Mesothelial cell of epicardium (in vitro differentiated cells): ENCODE data around the gene MRPL4. TPM values are rescaled to one million over a fixed set of nuclear protein-coding genes. Genes with fewer than 3 reads are reported as not detected.
"Not testable (repeated sequence)": the region's sequence is repeated elsewhere in the genome, so short reads cannot be mapped to it uniquely, and the experiment has no call there.

ENCODE experiments used
- DNase-seq, 2 experiments: peaks; one replicate each; pipeline ENCODE4 v3.0.0; 2021; ENCODE audit warnings: low spot score in 2 of 2; ENCODE audit not compliant: unreplicated experiment in 2 of 2
- H3K27ac Mint-ChIP-seq: 2 replicates; pipeline ENCODE4 v1.8.0; 2021; ENCODE audit warnings: mixed read lengths
- H3K27me3 Mint-ChIP-seq: 2 replicates; pipeline ENCODE4 v1.8.0; 2021; ENCODE audit warnings: low read depth, mixed read lengths
- H3K36me3 Mint-ChIP-seq: 2 replicates; pipeline ENCODE4 v1.8.0; 2021; ENCODE audit warnings: mixed read lengths
- H3K4me1 Mint-ChIP-seq: 2 replicates; pipeline ENCODE4 v1.8.0; 2021; ENCODE audit warnings: mixed read lengths
- H3K4me3 Mint-ChIP-seq: 2 replicates; pipeline ENCODE4 v1.8.0; 2021; ENCODE audit warnings: mild to moderate bottlenecking, moderate library complexity, mixed read lengths
- H3K9me3 Mint-ChIP-seq: 2 replicates; pipeline ENCODE4 v1.8.0; 2021; ENCODE audit warnings: mixed read lengths
- total RNA-seq: library from RNA; stranded (reverse); gene quantifications from 3 replicates; pipeline ENCODE4 v1.2.1, GENCODE V29; 2021
- TF ChIP-seq, protein P1 (sequence below): fragments of 200-600 bp; sonication (generic); IDR thresholded peaks from one replicate; pipeline ENCODE4 v1.5.0; 2021; ENCODE audit warnings: antibody characterized with exemption; ENCODE audit not compliant: unreplicated experiment

MRPL4 gene
- total RNA-seq, 1 donor from 2014 or later: 54.1 TPM

- Mint-ChIP-seq H3K4me1 (peaks cover 17% of the 10 kb centered on the region), H3K27ac (peak within 1 kb of the TSS; percentile 93), H3K36me3 (no peaks in the 10 kb centered on the region), H3K9me3 (no peaks in the 10 kb centered on the region), H3K4me3 (peak within 1 kb of the TSS; percentile 86), H3K27me3 (no peaks in the 10 kb centered on the region)
- TF ChIP-seq, protein P1, sequence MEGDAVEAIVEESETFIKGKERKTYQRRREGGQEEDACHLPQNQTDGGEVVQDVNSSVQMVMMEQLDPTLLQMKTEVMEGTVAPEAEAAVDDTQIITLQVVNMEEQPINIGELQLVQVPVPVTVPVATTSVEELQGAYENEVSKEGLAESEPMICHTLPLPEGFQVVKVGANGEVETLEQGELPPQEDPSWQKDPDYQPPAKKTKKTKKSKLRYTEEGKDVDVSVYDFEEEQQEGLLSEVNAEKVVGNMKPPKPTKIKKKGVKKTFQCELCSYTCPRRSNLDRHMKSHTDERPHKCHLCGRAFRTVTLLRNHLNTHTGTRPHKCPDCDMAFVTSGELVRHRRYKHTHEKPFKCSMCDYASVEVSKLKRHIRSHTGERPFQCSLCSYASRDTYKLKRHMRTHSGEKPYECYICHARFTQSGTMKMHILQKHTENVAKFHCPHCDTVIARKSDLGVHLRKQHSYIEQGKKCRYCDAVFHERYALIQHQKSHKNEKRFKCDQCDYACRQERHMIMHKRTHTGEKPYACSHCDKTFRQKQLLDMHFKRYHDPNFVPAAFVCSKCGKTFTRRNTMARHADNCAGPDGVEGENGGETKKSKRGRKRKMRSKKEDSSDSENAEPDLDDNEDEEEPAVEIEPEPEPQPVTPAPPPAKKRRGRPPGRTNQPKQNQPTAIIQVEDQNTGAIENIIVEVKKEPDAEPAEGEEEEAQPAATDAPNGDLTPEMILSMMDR: no peak
- DNase-seq: peak; percentile 75 to 83
Observed at GRCh38 chr19:10230861-10231611, 21.0 kb upstream of the MRPL4 start, which contains the start of gene S1PR2. S1PR2 (minus strand) TSS chr19:10231331; CDS start chr19:10224905, 6,426 bp downstream.

- no peak for DNase-seq
- peak overlapping the region; percentile 65 for H3K4me3 Mint-ChIP-seq
- H3K4me1 Mint-ChIP-seq: peaks cover 15% of the 10 kb centered on the region
- TF ChIP-seq, protein P1: no peak
- no peaks in the 10 kb centered on the region for H3K27me3 Mint-ChIP-seq
- no peaks in the 10 kb centered on the region for H3K36me3 Mint-ChIP-seq
- no peaks in the 10 kb centered on the region for H3K9me3 Mint-ChIP-seq
- peak overlapping the region; percentile 90 for H3K27ac Mint-ChIP-seq
Observed at GRCh38 chr19:10231612-10232228, 20.3 kb upstream of the MRPL4 start.

- Mint-ChIP-seq H3K27me3 (no peaks in the 10 kb centered on the region), H3K4me3 (no peak overlapping the region), H3K36me3 (no peaks in the 10 kb centered on the region), H3K27ac (no peak overlapping the region), H3K9me3 (no peaks in the 10 kb centered on the region), H3K4me1 (peaks cover 14% of the 10 kb centered on the region)
- no peak for DNase-seq
- TF ChIP-seq, protein P1: no peak
Observed at GRCh38 chr19:10233946-10234345, 18.1 kb upstream of the MRPL4 start.

DNA sequence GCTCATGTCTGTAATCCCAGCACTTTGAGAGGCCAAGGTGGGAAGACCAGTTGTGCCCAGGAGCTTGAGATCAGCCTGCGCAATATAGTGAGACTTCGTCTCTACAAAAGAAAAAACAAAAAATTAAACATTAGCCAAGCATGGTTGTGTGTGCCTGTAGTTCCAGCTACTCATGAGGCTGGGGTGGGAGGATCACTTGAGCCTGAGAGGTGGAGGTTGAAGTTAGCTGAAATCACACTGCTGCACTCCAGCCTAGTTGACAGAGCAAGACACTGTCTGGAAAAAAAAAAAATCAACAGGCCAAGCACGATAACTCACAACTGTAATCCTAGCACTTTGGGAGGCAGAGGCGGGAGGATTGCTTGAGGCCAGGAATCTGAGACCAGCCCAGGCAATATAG, 17.0 kb upstream of the MRPL4 start:
- Mint-ChIP-seq H3K4me1 (peaks cover 9% of the 10 kb centered on the region), H3K27ac (peak overlapping the region; percentile 56), H3K27me3 (no peaks in the 10 kb centered on the region), H3K36me3 (no peaks in the 10 kb centered on the region), H3K4me3 (no peak overlapping the region), H3K9me3 (no peaks in the 10 kb centered on the region)
- TF ChIP-seq, protein P1: no peak
- DNase-seq: no peak

GRCh38 chr19:10235409-10235808, 16.6 kb upstream of the MRPL4 start:
- not testable (repeated sequence) for H3K36me3 Mint-ChIP-seq, H3K9me3 Mint-ChIP-seq, H3K4me1 Mint-ChIP-seq, DNase-seq, H3K27me3 Mint-ChIP-seq, H3K4me3 Mint-ChIP-seq, H3K27ac Mint-ChIP-seq

GRCh38 chr19:10237702-10238101, 14.3 kb upstream of the MRPL4 start:
- no peak overlapping the region for H3K4me3 Mint-ChIP-seq

More at GRCh38 chr19:10237702-10238101, 14.3 kb upstream of the MRPL4 start:
- no peak for DNase-seq
- Mint-ChIP-seq H3K27ac (peak overlapping the region; percentile 90), H3K27me3 (no peaks in the 10 kb centered on the region), H3K9me3 (no peaks in the 10 kb centered on the region), H3K36me3 (no peaks in the 10 kb centered on the region), H3K4me1 (peaks cover 9% of the 10 kb centered on the region)
- TF ChIP-seq, protein P1: no peak
